Activated naive CD8-positive, alpha-beta T cell treated with anti-CD3 and anti-CD28 coated beads, Interleukin-2, amount 50 U/mL, for 24 hours (primary cell): Measurements from ENCODE around the gene NUMA1.

Experiments used
- ATAC-seq: fragments of 150-1000 bp; cut with Tn5 transposase; one replicate; pipeline ENCODE4 v1.10.0; 2021
- DNase-seq: peaks from one replicate; pipeline ENCODE4 v3.0.0; 2021
- H3K27ac Mint-ChIP-seq: one replicate; pipeline ENCODE4 v1.8.0; 2021; ENCODE audit warnings: mild to moderate bottlenecking, mixed read lengths
- H3K27me3 Mint-ChIP-seq: one replicate; pipeline ENCODE4 v1.8.0; 2021; ENCODE audit warnings: mixed read lengths
- H3K36me3 Mint-ChIP-seq: one replicate; pipeline ENCODE4 v1.8.0; 2021; ENCODE audit warnings: low read depth, mixed read lengths
- H3K4me1 Mint-ChIP-seq: one replicate; pipeline ENCODE4 v1.8.0; 2021; ENCODE audit warnings: mixed read lengths
- H3K4me3 Mint-ChIP-seq: one replicate; pipeline ENCODE4 v1.8.0; 2021; ENCODE audit warnings: mild to moderate bottlenecking, moderate library complexity, mixed read lengths
- H3K9me3 Mint-ChIP-seq: one replicate; pipeline ENCODE4 v1.8.0; 2021; ENCODE audit warnings: mixed read lengths

The NUMA1 gene

GRCh38 chr11:72008728-72009127, 71.6 kb downstream of the NUMA1 start:
- H3K4me1 Mint-ChIP-seq = no peaks in the 10 kb centered on the region
- H3K36me3 Mint-ChIP-seq = peaks cover 30% of the 10 kb centered on the region
- no peaks in the 10 kb centered on the region for H3K9me3 Mint-ChIP-seq
- H3K27me3 Mint-ChIP-seq = no peaks in the 10 kb centered on the region
- DNase-seq (no peak), ATAC-seq (no peak)
- H3K27ac Mint-ChIP-seq = no peak overlapping the region
- H3K4me3 Mint-ChIP-seq = no peak overlapping the region

GRCh38 chr11:72007587-72007986, 72.8 kb downstream of the NUMA1 start:
- peaks cover 33% of the 10 kb centered on the region for H3K36me3 Mint-ChIP-seq
- no peak for ATAC-seq
- no peaks in the 10 kb centered on the region for H3K9me3 Mint-ChIP-seq
- DNase-seq = no peak
- no peak overlapping the region for H3K4me3 Mint-ChIP-seq
- H3K27ac Mint-ChIP-seq = peak overlapping the region; percentile 55
- H3K27me3 Mint-ChIP-seq = no peaks in the 10 kb centered on the region
- no peaks in the 10 kb centered on the region for H3K4me1 Mint-ChIP-seq

- H3K27ac Mint-ChIP-seq = peak overlapping the region; percentile 59
Measured at GRCh38 chr11:72007089-72007476, 73.3 kb downstream of the NUMA1 start.

GRCh38 chr11:72006309-72007088, 73.8 kb downstream of the NUMA1 start:
- Mint-ChIP-seq H3K4me3 (no peak overlapping the region), H3K36me3 (peaks cover 39% of the 10 kb centered on the region), H3K9me3 (no peaks in the 10 kb centered on the region), H3K4me1 (no peaks in the 10 kb centered on the region), H3K27ac (peak overlapping the region; percentile 59), H3K27me3 (no peaks in the 10 kb centered on the region)
- ATAC-seq (no peak), DNase-seq (no peak)

More at GRCh38 chr11:72007089-72007476, 73.3 kb downstream of the NUMA1 start:
- peaks cover 38% of the 10 kb centered on the region for H3K36me3 Mint-ChIP-seq
- no peaks in the 10 kb centered on the region for H3K9me3 Mint-ChIP-seq
- H3K27me3 Mint-ChIP-seq = no peaks in the 10 kb centered on the region
- no peaks in the 10 kb centered on the region for H3K4me1 Mint-ChIP-seq
- no peak overlapping the region for H3K4me3 Mint-ChIP-seq
- ATAC-seq (no peak), DNase-seq (no peak)

- Mint-ChIP-seq H3K36me3 (peaks cover 39% of the 10 kb centered on the region), H3K27me3 (no peaks in the 10 kb centered on the region), H3K9me3 (no peaks in the 10 kb centered on the region), H3K4me3 (no peak overlapping the region), H3K4me1 (no peaks in the 10 kb centered on the region), H3K27ac (no peak overlapping the region)
- no peak for ATAC-seq
- no peak for DNase-seq
Measured at GRCh38 chr11:72005347-72006260, 74.7 kb downstream of the NUMA1 start.

GRCh38 chr11:72004515-72005346, 75.6 kb downstream of the NUMA1 start:
- DNase-seq = no peak
- peaks cover 1% of the 10 kb centered on the region for H3K4me1 Mint-ChIP-seq
- no peak for ATAC-seq
- peaks cover 38% of the 10 kb centered on the region for H3K36me3 Mint-ChIP-seq
- H3K9me3 Mint-ChIP-seq = no peaks in the 10 kb centered on the region
- no peak overlapping the region for H3K4me3 Mint-ChIP-seq
- H3K27ac Mint-ChIP-seq = no peak overlapping the region
- no peaks in the 10 kb centered on the region for H3K27me3 Mint-ChIP-seq

- H3K27ac Mint-ChIP-seq = peak overlapping the region; percentile 26
- peaks cover 11% of the 10 kb centered on the region for H3K4me1 Mint-ChIP-seq
- no peaks in the 10 kb centered on the region for H3K9me3 Mint-ChIP-seq
- no peak for DNase-seq
- H3K27me3 Mint-ChIP-seq = no peaks in the 10 kb centered on the region
- ATAC-seq = no peak
- peaks cover 37% of the 10 kb centered on the region for H3K36me3 Mint-ChIP-seq
- H3K4me3 Mint-ChIP-seq = no peak overlapping the region
Measured at GRCh38 chr11:72003776-72004171, 76.6 kb downstream of the NUMA1 start.

GRCh38 chr11:72002841-72003775, 77.2 kb downstream of the NUMA1 start:
- Mint-ChIP-seq H3K27ac (peak overlapping the region; percentile 3), H3K36me3 (peaks cover 32% of the 10 kb centered on the region), H3K4me1 (peaks cover 18% of the 10 kb centered on the region), H3K4me3 (no peak overlapping the region), H3K9me3 (no peaks in the 10 kb centered on the region), H3K27me3 (no peaks in the 10 kb centered on the region)
- ATAC-seq (no peak), DNase-seq (no peak)

- Mint-ChIP-seq H3K4me1 (peaks cover 20% of the 10 kb centered on the region), H3K27me3 (no peaks in the 10 kb centered on the region), H3K4me3 (no peak overlapping the region), H3K9me3 (no peaks in the 10 kb centered on the region), H3K36me3 (peaks cover 25% of the 10 kb centered on the region), H3K27ac (no peak overlapping the region)
- ATAC-seq = no peak
- DNase-seq = no peak
Measured at GRCh38 chr11:72001834-72002591, 78.3 kb downstream of the NUMA1 start.

GRCh38 chr11:72001285-72001684, 79.1 kb downstream of the NUMA1 start:
- ATAC-seq (no peak), DNase-seq (no peak)
- no peak overlapping the region for H3K4me3 Mint-ChIP-seq
- H3K27ac Mint-ChIP-seq = no peak overlapping the region
- H3K4me1 Mint-ChIP-seq = peaks cover 20% of the 10 kb centered on the region
- peaks cover 23% of the 10 kb centered on the region for H3K36me3 Mint-ChIP-seq
- no peaks in the 10 kb centered on the region for H3K27me3 Mint-ChIP-seq
- no peaks in the 10 kb centered on the region for H3K9me3 Mint-ChIP-seq

GRCh38 chr11:72000202-72000867, 80.0 kb downstream of the NUMA1 start:
- peaks cover 20% of the 10 kb centered on the region for H3K4me1 Mint-ChIP-seq
- H3K4me3 Mint-ChIP-seq = no peak overlapping the region
- no peaks in the 10 kb centered on the region for H3K27me3 Mint-ChIP-seq
- H3K27ac Mint-ChIP-seq = peak overlapping the region; percentile 11
- no peak for DNase-seq
- peaks cover 19% of the 10 kb centered on the region for H3K36me3 Mint-ChIP-seq
- no peak for ATAC-seq
- no peaks in the 10 kb centered on the region for H3K9me3 Mint-ChIP-seq

- no peak for ATAC-seq
Measured at GRCh38 chr11:71999798-72000197, 80.5 kb downstream of the NUMA1 start.

More at GRCh38 chr11:71999798-72000197, 80.5 kb downstream of the NUMA1 start:
- no peak for DNase-seq
- H3K27me3 Mint-ChIP-seq = no peaks in the 10 kb centered on the region
- peaks cover 19% of the 10 kb centered on the region for H3K36me3 Mint-ChIP-seq
- peak overlapping the region; percentile 81 for H3K27ac Mint-ChIP-seq
- H3K9me3 Mint-ChIP-seq = no peaks in the 10 kb centered on the region
- H3K4me3 Mint-ChIP-seq = no peak overlapping the region
- H3K4me1 Mint-ChIP-seq = peaks cover 20% of the 10 kb centered on the region
